Karpas-422 (cell line): ENCODE data around the gene SLC9A4. TPM values are rescaled to one million over a fixed set of nuclear protein-coding genes. Genes with fewer than 3 reads are reported as not detected.
A peak's percentile ranks its signal among the peaks of the same experiment; 100 is the strongest.

ENCODE experiments used
- DNase-seq: peaks from one replicate; pipeline ENCODE4 v3.0.0-alpha.2; 2015
- H2AFZ ChIP-seq: fragments of 200-600 bp; sonication (generic); 2 replicates; pipeline ENCODE4 v1.6.1; 2014; ENCODE audit warnings: antibody characterized with exemption, low read length, mixed read lengths
- H3K27ac ChIP-seq: fragments of 200-600 bp; sonication (generic); 2 replicates; pipeline ENCODE4 v1.5.1; 2014; ENCODE audit warnings: mild to moderate bottlenecking, low read length, moderate library complexity
- H3K27me3 ChIP-seq: fragments of 200-600 bp; sonication (generic); 2 replicates; pipeline ENCODE4 v1.6.1; 2014; ENCODE audit warnings: low read length, mixed read lengths
- H3K36me3 ChIP-seq: fragments of 200-600 bp; sonication (generic); 2 replicates; pipeline ENCODE4 v1.6.1; 2014; ENCODE audit warnings: low read length, mixed read lengths; ENCODE audit not compliant: insufficient read depth
- H3K4me1 ChIP-seq: fragments of 200-600 bp; sonication (generic); 2 replicates; pipeline ENCODE4 v1.6.1; 2014; ENCODE audit warnings: mild to moderate bottlenecking, low read length, mixed read lengths
- H3K4me2 ChIP-seq: fragments of 200-600 bp; sonication (generic); 2 replicates; pipeline ENCODE4 v1.6.1; 2014; ENCODE audit warnings: low read length, low read depth, mild to moderate bottlenecking; ENCODE audit not compliant: poor library complexity, severe bottlenecking
- H3K4me3 ChIP-seq: fragments of 200-600 bp; sonication (generic); 2 replicates; pipeline ENCODE4 v1.5.1; 2014; ENCODE audit warnings: mild to moderate bottlenecking, antibody characterized with exemption, low read length, mixed read lengths
- H3K79me2 ChIP-seq: fragments of 200-600 bp; sonication (generic); 2 replicates; pipeline ENCODE4 v1.6.1; 2014; ENCODE audit warnings: mild to moderate bottlenecking, low read length, mixed read lengths
- H3K9ac ChIP-seq: fragments of 200-600 bp; sonication (generic); 2 replicates; pipeline ENCODE4 v1.6.0; 2014; ENCODE audit warnings: low read length
- H3K9me2 ChIP-seq: fragments of 200-600 bp; sonication (generic), shearing (Covaris generic); replicated peaks from 2 replicates; pipeline ENCODE4 v1.6.0; 2014; ENCODE audit warnings: mild to moderate bottlenecking, low read length, moderate library complexity; ENCODE audit not compliant: insufficient read depth
- H3K9me3 ChIP-seq: fragments of 300-700, 200-600 bp; sonication (generic); 2 replicates; pipeline ENCODE4 v1.6.1; 2014; ENCODE audit warnings: low read length, mixed read lengths
- H4K20me1 ChIP-seq: fragments of 200-600 bp; sonication (generic); 2 replicates; pipeline ENCODE4 v1.6.1; 2014; ENCODE audit warnings: mild to moderate bottlenecking, antibody characterized with exemption, low read length, low read depth; ENCODE audit not compliant: insufficient read depth
- total RNA-seq: library from RNA; depleted of rRNA; stranded (reverse); fragments of >200 nt; shearing (Covaris generic); gene quantifications from 2 replicates; pipeline ENCODE4 v1.2.3, GENCODE V29; 2014; ENCODE audit warnings: low replicate concordance

SLC9A4 gene
- total RNA-seq, 1 experiment from 2014 or later: not detected

GRCh38 chr2:102498414-102498813 is 25.4 kb downstream of the SLC9A4 start:
- H3K4me1 ChIP-seq: no peaks in the 10 kb centered on the region
- no peak overlapping the region for H3K27ac ChIP-seq
- no peaks in the 10 kb centered on the region for H4K20me1 ChIP-seq
- H3K4me2 ChIP-seq: no peak overlapping the region
- H3K9me2 ChIP-seq: 0 out of 2 replicates have a peak, but pooled peaks cover 3% of the 10 kb centered on the region
- H3K4me3 ChIP-seq: no peak overlapping the region
- H3K36me3 ChIP-seq: no peaks in the 10 kb centered on the region
- H3K27me3 ChIP-seq: no peaks in the 10 kb centered on the region
- H3K79me2 ChIP-seq: no peaks in the 10 kb centered on the region
- DNase-seq: no peak
- 0 out of 2 replicates have a peak, but pooled peaks cover 4% of the 10 kb centered on the region for H3K9me3 ChIP-seq
- H3K9ac ChIP-seq: no peak overlapping the region
- H2AFZ ChIP-seq: no peak overlapping the region

- H3K9me2 ChIP-seq: 0 out of 2 replicates have a peak, but pooled peaks cover 3% of the 10 kb centered on the region
- H3K27me3 ChIP-seq: no peaks in the 10 kb centered on the region
- no peaks in the 10 kb centered on the region for H4K20me1 ChIP-seq
- H3K4me2 ChIP-seq: no peak overlapping the region
- no peaks in the 10 kb centered on the region for H3K79me2 ChIP-seq
- H3K4me3 ChIP-seq: no peak overlapping the region
- H3K27ac ChIP-seq: no peak overlapping the region
- no peak for DNase-seq
- no peaks in the 10 kb centered on the region for H3K9me3 ChIP-seq
- H3K36me3 ChIP-seq: no peaks in the 10 kb centered on the region
- no peak overlapping the region for H3K9ac ChIP-seq
- no peaks in the 10 kb centered on the region for H3K4me1 ChIP-seq
- no peak overlapping the region for H2AFZ ChIP-seq
Observed at GRCh38 chr2:102499558-102499957, 26.5 kb downstream of the SLC9A4 start.

GRCh38 chr2:102502576-102502975 is 29.6 kb downstream of the SLC9A4 start:
- Histone ChIP-seq H3K79me2 (no peaks in the 10 kb centered on the region), H4K20me1 (no peaks in the 10 kb centered on the region), H3K9me2 (no peaks in the 10 kb centered on the region), H3K4me3 (no peak overlapping the region), H3K9ac (no peak overlapping the region), H3K27ac (no peak overlapping the region), H2AFZ (no peak overlapping the region), H3K4me1 (no peaks in the 10 kb centered on the region), H3K36me3 (no peaks in the 10 kb centered on the region), H3K4me2 (no peak overlapping the region), H3K27me3 (no peaks in the 10 kb centered on the region), H3K9me3 (no peaks in the 10 kb centered on the region)
- DNase-seq: no peak

- H3K4me1 ChIP-seq: no peaks in the 10 kb centered on the region
- no peaks in the 10 kb centered on the region for H3K9me2 ChIP-seq
- no peak overlapping the region for H3K9ac ChIP-seq
- no peaks in the 10 kb centered on the region for H3K36me3 ChIP-seq
- no peak overlapping the region for H3K27ac ChIP-seq
- no peaks in the 10 kb centered on the region for H3K9me3 ChIP-seq
- H3K4me3 ChIP-seq: no peak overlapping the region
- DNase-seq: no peak
- no peaks in the 10 kb centered on the region for H4K20me1 ChIP-seq
- H3K79me2 ChIP-seq: no peaks in the 10 kb centered on the region
- H3K27me3 ChIP-seq: peaks cover 3% of the 10 kb centered on the region; the same call in 1 of the 2 replicates
- H2AFZ ChIP-seq: no peak overlapping the region
- no peak overlapping the region for H3K4me2 ChIP-seq
Observed at GRCh38 chr2:102504833-102505232, 31.8 kb downstream of the SLC9A4 start.

GRCh38 chr2:102505290-102505689 is 32.3 kb downstream of the SLC9A4 start:
- Histone ChIP-seq H3K9me3 (no peaks in the 10 kb centered on the region), H3K9ac (no peak overlapping the region), H3K27me3 (peaks cover 3% of the 10 kb centered on the region; the same call in 1 of the 2 replicates), H3K36me3 (no peaks in the 10 kb centered on the region), H3K9me2 (no peaks in the 10 kb centered on the region), H3K79me2 (no peaks in the 10 kb centered on the region), H3K4me1 (no peaks in the 10 kb centered on the region), H4K20me1 (no peaks in the 10 kb centered on the region), H2AFZ (no peak overlapping the region), H3K4me2 (no peak overlapping the region), H3K4me3 (no peak overlapping the region), H3K27ac (no peak overlapping the region)
- no peak for DNase-seq

GRCh38 chr2:102506743-102507142 is 33.7 kb downstream of the SLC9A4 start:
- no peak overlapping the region for H2AFZ ChIP-seq
- H3K9ac ChIP-seq: no peak overlapping the region
- H3K9me3 ChIP-seq: no peaks in the 10 kb centered on the region

GRCh38 chr2:102508863-102509262 is 35.8 kb downstream of the SLC9A4 start:
- Histone ChIP-seq H3K27me3 (peaks cover 3% of the 10 kb centered on the region; the same call in 1 of the 2 replicates), H3K36me3 (no peaks in the 10 kb centered on the region), H3K4me1 (no peaks in the 10 kb centered on the region), H3K27ac (no peak overlapping the region), H3K9ac (no peak overlapping the region), H3K79me2 (no peaks in the 10 kb centered on the region), H3K9me3 (no peaks in the 10 kb centered on the region), H3K4me2 (no peak overlapping the region), H4K20me1 (no peaks in the 10 kb centered on the region), H2AFZ (no peak overlapping the region), H3K9me2 (no peaks in the 10 kb centered on the region), H3K4me3 (no peak overlapping the region)
- peak; percentile 43 for DNase-seq

More at GRCh38 chr2:102506743-102507142, 33.7 kb downstream of the SLC9A4 start:
- Histone ChIP-seq H3K4me2 (no peak overlapping the region), H3K36me3 (no peaks in the 10 kb centered on the region), H3K9me2 (no peaks in the 10 kb centered on the region), H3K79me2 (no peaks in the 10 kb centered on the region), H3K27me3 (peaks cover 3% of the 10 kb centered on the region; the same call in 1 of the 2 replicates), H3K4me3 (no peak overlapping the region), H3K27ac (no peak overlapping the region), H4K20me1 (no peaks in the 10 kb centered on the region), H3K4me1 (no peaks in the 10 kb centered on the region)
- DNase-seq: no peak

- H4K20me1 ChIP-seq: no peaks in the 10 kb centered on the region
- no peak overlapping the region for H3K9ac ChIP-seq
- H3K27ac ChIP-seq: no peak overlapping the region
- DNase-seq: no peak
- H3K79me2 ChIP-seq: no peaks in the 10 kb centered on the region
- H3K9me2 ChIP-seq: no peaks in the 10 kb centered on the region
- no peak overlapping the region for H3K4me3 ChIP-seq
- H3K27me3 ChIP-seq: peaks cover 3% of the 10 kb centered on the region; the same call in 1 of the 2 replicates
- H3K36me3 ChIP-seq: no peaks in the 10 kb centered on the region
- no peaks in the 10 kb centered on the region for H3K9me3 ChIP-seq
- H3K4me1 ChIP-seq: no peaks in the 10 kb centered on the region
- H2AFZ ChIP-seq: no peak overlapping the region
- H3K4me2 ChIP-seq: no peak overlapping the region
Observed at GRCh38 chr2:102509749-102510148, 36.7 kb downstream of the SLC9A4 start.
